Adrenal gland (tissue), 5 donors: Measurements from ENCODE around the gene GABRR2.

Experiments used
- POLR2A ChIP-seq, 2 donors: fragments of 450-650 bp; IDR thresholded peaks; one replicate each; pipeline ENCODE4 v1.6.1; 2017; ENCODE audit warnings: antibody characterized with exemption in 2 of 2, mild to moderate bottlenecking in 2 of 2, moderate library complexity in 1 of 2
- TF ChIP-seq, protein P1 (sequence below), 6 experiments: fragments of 450-650 bp in 4 of 6; fragments of 200-600 bp in 2 of 6; sonication (generic) in 1 of 6; IDR thresholded peaks; 1 replicate in 5 of 6; 2 replicates in 1 of 6; pipeline versions ENCODE4 v1.5.1 to v1.8.0; 2016 to 2021; ENCODE audit warnings: antibody characterized with exemption in 6 of 6, mild to moderate bottlenecking in 2 of 6, moderate library complexity in 1 of 6
- donor health status: DM: no; HTN: no; CAD: no.

DNA sequence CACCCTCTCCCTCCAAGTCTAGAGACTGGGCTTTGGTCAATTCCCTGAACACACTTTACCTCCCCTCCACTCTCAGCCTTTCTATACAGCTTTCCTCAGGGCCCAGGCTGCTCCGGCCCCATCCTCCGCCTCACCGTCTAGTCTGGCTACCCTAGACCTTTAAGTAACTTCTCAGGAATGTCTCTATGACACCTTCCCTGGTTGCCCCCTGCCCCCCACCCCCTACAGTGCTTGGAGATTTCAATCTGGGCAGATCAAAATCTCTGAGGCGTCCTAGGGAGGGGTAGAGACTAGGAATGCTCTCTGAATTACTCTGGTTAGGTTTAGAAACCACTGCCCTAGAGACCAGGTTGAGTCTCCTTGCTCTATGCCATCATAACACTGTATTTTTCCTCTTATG lies 31.3 kb upstream of the GABRR2 start:
- TF ChIP-seq, protein P1, sequence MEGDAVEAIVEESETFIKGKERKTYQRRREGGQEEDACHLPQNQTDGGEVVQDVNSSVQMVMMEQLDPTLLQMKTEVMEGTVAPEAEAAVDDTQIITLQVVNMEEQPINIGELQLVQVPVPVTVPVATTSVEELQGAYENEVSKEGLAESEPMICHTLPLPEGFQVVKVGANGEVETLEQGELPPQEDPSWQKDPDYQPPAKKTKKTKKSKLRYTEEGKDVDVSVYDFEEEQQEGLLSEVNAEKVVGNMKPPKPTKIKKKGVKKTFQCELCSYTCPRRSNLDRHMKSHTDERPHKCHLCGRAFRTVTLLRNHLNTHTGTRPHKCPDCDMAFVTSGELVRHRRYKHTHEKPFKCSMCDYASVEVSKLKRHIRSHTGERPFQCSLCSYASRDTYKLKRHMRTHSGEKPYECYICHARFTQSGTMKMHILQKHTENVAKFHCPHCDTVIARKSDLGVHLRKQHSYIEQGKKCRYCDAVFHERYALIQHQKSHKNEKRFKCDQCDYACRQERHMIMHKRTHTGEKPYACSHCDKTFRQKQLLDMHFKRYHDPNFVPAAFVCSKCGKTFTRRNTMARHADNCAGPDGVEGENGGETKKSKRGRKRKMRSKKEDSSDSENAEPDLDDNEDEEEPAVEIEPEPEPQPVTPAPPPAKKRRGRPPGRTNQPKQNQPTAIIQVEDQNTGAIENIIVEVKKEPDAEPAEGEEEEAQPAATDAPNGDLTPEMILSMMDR (IDR thresholded peaks at IDR 0.05): no peak
- TF ChIP-seq POLR2A (IDR thresholded peaks at IDR 0.05): no peak
